Measurements from ENCODE around the gene SELENON.

SELENON gene

DNA sequence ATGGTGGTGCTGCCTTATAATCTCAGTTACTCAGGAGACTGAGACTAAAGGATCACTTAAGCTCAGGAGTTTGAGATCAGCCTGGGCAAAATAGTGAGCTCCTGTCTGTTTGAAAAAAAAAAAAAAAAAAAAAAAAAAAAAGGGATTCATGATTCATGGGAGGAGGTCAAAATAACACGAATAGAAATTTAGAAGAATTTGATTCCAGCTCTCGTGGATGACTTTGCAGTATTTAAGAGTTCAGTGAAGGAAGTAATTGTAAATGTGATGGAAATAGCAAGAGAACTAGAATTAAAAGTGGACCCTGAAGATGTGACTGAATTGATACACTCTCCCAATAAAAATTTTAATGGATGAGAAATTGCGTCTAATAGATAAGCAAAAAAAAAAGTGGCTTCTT lies 43.5 kb downstream of the SELENON start:
- DNase-seq (ENCODE audit: low read depth) = no peak
- TF ChIP-seq, protein P1, sequence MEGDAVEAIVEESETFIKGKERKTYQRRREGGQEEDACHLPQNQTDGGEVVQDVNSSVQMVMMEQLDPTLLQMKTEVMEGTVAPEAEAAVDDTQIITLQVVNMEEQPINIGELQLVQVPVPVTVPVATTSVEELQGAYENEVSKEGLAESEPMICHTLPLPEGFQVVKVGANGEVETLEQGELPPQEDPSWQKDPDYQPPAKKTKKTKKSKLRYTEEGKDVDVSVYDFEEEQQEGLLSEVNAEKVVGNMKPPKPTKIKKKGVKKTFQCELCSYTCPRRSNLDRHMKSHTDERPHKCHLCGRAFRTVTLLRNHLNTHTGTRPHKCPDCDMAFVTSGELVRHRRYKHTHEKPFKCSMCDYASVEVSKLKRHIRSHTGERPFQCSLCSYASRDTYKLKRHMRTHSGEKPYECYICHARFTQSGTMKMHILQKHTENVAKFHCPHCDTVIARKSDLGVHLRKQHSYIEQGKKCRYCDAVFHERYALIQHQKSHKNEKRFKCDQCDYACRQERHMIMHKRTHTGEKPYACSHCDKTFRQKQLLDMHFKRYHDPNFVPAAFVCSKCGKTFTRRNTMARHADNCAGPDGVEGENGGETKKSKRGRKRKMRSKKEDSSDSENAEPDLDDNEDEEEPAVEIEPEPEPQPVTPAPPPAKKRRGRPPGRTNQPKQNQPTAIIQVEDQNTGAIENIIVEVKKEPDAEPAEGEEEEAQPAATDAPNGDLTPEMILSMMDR (IDR thresholded peaks at IDR 0.05; ENCODE audit: insufficient read depth, low read depth, low read length, missing control alignments) = no peak
- no peak overlapping the region for H3K4me3 ChIP-seq (ENCODE audit: low read length)

DNA sequence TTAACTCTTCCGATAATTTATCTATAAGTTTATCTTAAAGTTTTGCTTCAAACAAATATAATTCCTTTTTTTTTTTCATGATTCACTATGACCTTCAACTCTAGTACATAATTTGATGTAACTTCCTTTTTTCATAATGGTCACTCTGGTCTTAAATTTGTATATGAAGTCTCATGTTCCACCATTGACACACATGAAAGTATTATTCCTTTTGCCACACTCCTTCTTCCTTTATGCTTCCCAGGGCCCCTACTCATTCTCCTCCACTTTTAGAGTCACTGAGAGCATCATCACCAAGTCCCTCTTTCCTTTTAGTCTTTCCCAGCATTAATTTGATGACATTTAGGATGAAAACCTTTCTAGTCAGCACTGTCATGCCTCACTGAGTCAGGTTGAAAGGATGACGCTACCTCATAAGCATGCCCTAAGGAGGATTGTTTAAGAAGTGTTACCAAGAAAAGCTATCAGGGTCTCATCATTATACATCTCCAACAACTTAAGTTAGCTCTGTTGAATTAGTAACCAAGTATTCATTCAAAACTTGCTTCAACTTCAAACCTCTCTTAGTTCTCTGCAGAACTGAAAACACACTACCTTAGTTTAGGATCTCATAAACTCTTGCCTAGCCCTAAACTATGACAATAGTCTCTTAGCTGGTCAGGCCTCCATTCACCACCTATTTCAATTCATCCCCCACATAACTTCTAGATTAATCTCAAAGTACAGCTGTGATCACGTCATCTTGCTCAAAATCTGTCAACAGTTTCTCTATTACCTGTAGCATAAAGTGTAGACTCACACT lies 44.7 kb downstream of the SELENON start:
- no peak for DNase-seq (ENCODE audit: low read depth)
- no peak overlapping the region for H3K4me3 ChIP-seq (ENCODE audit: low read length)
- TF ChIP-seq, protein P1 (IDR thresholded peaks at IDR 0.05; ENCODE audit: insufficient read depth, low read depth, low read length, missing control alignments) = no peak

DNA sequence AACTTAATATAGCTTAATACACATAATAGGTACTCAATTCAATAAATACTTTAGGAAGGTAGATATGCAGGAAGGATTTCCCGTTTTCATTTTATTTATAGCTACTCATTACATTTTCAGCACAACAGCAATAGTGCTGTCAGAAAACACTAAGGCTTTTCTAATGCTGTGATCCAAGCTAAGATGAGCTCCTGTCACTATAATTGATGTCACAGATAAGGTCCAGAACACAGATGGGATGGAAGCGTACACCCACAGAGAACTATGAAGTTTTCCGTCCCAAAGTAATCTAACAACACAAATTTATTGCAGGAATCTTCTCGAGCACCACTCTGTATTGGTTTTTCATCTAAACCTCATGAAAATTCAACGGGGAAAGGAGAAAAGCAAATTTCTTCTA lies 45.7 kb downstream of the SELENON start:
- TF ChIP-seq, protein P1 (IDR thresholded peaks at IDR 0.05; ENCODE audit: insufficient read depth, low read depth, low read length, missing control alignments) = no peak
- H3K4me3 ChIP-seq (ENCODE audit: low read length) = no peak overlapping the region
- DNase-seq (ENCODE audit: low read depth) = no peak

DNA sequence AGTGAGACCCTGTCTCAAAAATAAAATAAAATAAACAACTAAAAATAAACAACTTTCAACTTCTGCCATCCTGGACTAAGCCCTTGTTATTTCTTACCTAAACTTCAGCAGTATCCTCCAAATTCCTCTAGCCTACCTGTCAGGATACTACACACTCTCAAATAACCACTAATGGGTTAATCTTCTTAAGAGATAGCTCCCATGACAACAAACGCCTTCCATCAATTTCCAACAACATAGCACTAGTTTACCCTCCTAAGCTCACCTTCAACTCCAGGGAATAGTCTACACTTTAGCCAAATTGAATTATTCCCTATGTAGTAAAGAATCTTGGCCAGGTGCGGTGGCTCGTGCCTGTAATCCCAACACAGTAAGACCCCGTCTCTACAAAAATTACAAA lies 47.9 kb downstream of the SELENON start:
- DNase-seq (ENCODE audit: low read depth) = no peak
- H3K4me3 ChIP-seq (ENCODE audit: low read length) = no peak overlapping the region
- TF ChIP-seq, protein P1 (IDR thresholded peaks at IDR 0.05; ENCODE audit: insufficient read depth, low read depth, low read length, missing control alignments) = no peak

DNA sequence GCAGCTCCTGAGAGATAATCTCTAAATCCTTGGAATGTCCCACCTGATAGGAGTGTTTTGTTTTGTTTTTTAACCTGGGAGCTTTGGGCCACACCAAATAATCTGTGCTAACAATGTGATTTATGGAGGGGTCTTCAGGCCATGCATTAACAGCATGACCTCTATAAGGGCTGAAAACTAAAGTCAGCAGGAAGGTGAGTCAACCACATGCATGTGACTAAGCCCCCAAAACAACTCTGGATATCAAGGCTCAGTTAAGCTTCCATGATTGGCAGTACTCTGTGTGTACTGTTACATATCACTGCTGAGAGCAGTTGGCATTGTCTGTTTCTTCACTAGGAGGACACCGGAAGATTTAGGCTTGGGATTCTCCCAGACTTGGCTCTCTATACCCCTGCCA lies 48.5 kb downstream of the SELENON start:
- TF ChIP-seq, protein P1 (IDR thresholded peaks at IDR 0.05; ENCODE audit: insufficient read depth, low read depth, low read length, missing control alignments) = no peak
- DNase-seq (ENCODE audit: low read depth) = no peak
- H3K4me3 ChIP-seq (ENCODE audit: low read length) = no peak overlapping the region

DNA sequence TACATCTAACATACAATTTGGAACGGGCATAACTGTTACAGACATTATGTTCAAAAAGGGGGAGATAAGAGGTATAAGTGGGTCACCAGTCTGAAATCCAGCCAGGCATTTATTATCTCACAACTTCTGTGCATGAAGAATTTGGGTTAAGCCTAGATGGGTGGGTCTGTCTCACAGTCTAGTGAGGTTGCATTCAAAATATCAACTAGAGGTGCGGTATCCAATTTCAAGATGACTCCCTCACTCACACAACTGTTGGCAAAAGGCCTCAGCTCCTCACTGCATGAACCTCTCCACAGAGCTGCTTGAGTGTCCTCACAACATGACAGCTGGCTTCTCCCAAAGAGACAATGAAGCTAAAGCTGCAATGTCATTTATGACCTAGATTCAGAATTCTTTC lies 54.6 kb downstream of the SELENON start:
- no peak for DNase-seq (ENCODE audit: low read depth)
- TF ChIP-seq, protein P1 (IDR thresholded peaks at IDR 0.05; ENCODE audit: insufficient read depth, low read depth, low read length, missing control alignments) = no peak
- no peak overlapping the region for H3K4me3 ChIP-seq (ENCODE audit: low read length)

DNA sequence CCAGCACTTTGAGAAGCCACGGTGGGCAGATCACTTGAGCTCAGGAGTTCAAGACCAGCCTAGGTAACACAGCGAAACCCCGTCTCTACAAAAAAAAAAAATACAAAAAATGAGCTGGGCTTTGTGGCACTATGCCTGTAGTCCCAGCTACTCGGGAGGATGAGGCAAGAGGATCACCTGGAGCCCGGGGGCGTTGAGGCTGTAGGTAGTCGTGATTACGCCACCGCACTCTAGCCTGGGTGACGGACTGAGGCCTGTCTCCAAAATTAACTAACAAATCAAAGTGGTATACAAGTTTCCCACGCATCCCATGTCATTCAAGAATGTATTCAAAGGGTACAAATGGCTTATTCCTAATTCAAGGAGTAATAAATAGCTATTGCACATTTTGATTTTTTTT lies 56.9 kb downstream of the SELENON start:
- TF ChIP-seq, protein P1 (IDR thresholded peaks at IDR 0.05; ENCODE audit: insufficient read depth, low read depth, low read length, missing control alignments) = no peak
- no peak overlapping the region for H3K4me3 ChIP-seq (ENCODE audit: low read length)
- DNase-seq (ENCODE audit: low read depth) = peak; percentile 58
